ENCODE results near the gene ANKS6. TPM values are rescaled to one million over a fixed set of nuclear protein-coding genes. Genes with fewer than 3 reads are reported as not detected.

ANKS6 gene
- total RNA-seq, 1 experiment from 2014 or later, result 18.0 TPM

DNA sequence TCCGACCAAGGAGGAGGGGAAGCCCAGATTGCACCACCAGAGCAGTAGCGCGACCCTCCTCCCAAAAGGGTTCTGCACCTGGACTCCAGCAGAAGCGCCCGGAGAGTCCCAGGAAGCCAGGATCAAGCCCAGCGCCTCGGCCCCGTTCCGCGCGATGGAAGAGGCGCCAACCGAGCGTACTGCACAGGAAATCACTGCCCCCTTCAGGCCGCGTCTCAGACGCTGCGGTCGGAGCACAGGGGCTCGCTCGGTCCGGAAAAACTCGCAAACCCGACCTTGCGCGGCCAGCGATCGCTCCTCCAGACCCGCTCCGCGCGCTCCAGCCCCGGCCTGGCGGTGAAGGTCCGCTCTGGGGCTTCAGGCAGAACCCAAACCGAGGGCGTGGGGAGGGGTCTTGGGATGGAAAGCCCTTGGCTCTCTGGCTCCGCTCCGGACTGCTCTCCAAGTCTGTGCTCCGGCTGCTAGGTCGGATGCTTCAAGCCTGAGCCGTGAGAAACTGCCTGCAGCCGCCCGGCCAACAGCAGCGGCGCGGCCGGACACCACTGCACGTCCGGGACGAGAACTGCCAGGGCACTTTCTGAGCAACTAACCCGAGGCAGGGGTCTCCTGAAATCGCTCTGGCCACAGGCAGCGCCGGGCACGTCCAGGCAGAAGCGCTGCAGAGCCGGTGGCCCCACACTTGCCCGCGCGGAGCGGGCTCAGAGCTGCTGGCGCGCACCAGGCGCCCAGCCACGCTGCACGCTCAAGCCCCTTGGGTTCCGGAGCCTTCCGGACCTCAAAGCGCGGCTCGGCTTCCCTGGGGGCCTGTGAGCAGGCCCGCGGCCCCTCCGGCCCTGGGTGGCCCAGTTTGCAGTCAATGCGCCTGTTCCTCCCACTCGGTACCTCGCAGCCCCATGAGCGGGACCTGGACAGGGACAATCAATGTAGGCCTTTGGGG lies 88.9 kb downstream of the ANKS6 start:
- no peak overlapping the region for H3K4me2 ChIP-seq (ENCODE audit: low read depth, low read length, poor library complexity, severe bottlenecking)
- H2AFZ ChIP-seq (ENCODE audit: low read length), result no peak overlapping the region
- no peaks in the 10 kb centered on the region for H3K9me3 ChIP-seq (ENCODE audit: low read length)
- H3K9ac ChIP-seq (ENCODE audit: low read length), result no peak overlapping the region
- H3K27ac ChIP-seq (ENCODE audit: low read length), result no peak overlapping the region
- H3K27me3 ChIP-seq (ENCODE audit: low read length), result no peaks in the 10 kb centered on the region
- no peaks in the 10 kb centered on the region for H3K9me2 ChIP-seq (replicated peaks; ENCODE audit: insufficient read depth, low read length)
- H3K36me3 ChIP-seq (ENCODE audit: insufficient read depth, low read length), result no peaks in the 10 kb centered on the region
- no peaks in the 10 kb centered on the region for H3K79me2 ChIP-seq (ENCODE audit: low read length)
- H4K20me1 ChIP-seq (ENCODE audit: insufficient read depth, low read depth, low read length), result no peaks in the 10 kb centered on the region
- DNase-seq, result no peak
- H3K4me1 ChIP-seq (ENCODE audit: low read length), result no peaks in the 10 kb centered on the region
- H3K4me3 ChIP-seq (ENCODE audit: low read length), result no peak overlapping the region

- Histone ChIP-seq H3K27ac (ENCODE audit: low read length) (no peak overlapping the region), H3K4me1 (ENCODE audit: low read length) (no peaks in the 10 kb centered on the region), H3K9me3 (ENCODE audit: low read length) (no peaks in the 10 kb centered on the region), H3K9ac (ENCODE audit: low read length) (no peak overlapping the region), H3K4me2 (ENCODE audit: low read depth, low read length, poor library complexity, severe bottlenecking) (no peak overlapping the region), H3K4me3 (ENCODE audit: low read length) (no peak overlapping the region), H4K20me1 (ENCODE audit: insufficient read depth, low read depth, low read length) (no peaks in the 10 kb centered on the region), H2AFZ (ENCODE audit: low read length) (no peak overlapping the region), H3K9me2 (replicated peaks; ENCODE audit: insufficient read depth, low read length) (no peaks in the 10 kb centered on the region), H3K79me2 (ENCODE audit: low read length) (no peaks in the 10 kb centered on the region), H3K27me3 (ENCODE audit: low read length) (no peaks in the 10 kb centered on the region), H3K36me3 (ENCODE audit: insufficient read depth, low read length) (no peaks in the 10 kb centered on the region)
- no peak for DNase-seq
Observed at GRCh38 chr9:98706651-98707165, 89.6 kb downstream of the ANKS6 start.

GRCh38 chr9:98702835-98703380 lies 93.4 kb downstream of the ANKS6 start:
- H3K9me2 ChIP-seq (replicated peaks; ENCODE audit: insufficient read depth, low read length), result no peaks in the 10 kb centered on the region
- H3K9me3 ChIP-seq (ENCODE audit: low read length), result no peaks in the 10 kb centered on the region
- no peak overlapping the region for H3K4me2 ChIP-seq (ENCODE audit: low read depth, low read length, poor library complexity, severe bottlenecking)
- H4K20me1 ChIP-seq (ENCODE audit: insufficient read depth, low read depth, low read length), result no peaks in the 10 kb centered on the region
- no peak overlapping the region for H3K4me3 ChIP-seq (ENCODE audit: low read length)
- H3K36me3 ChIP-seq (ENCODE audit: insufficient read depth, low read length), result no peaks in the 10 kb centered on the region
- H3K27ac ChIP-seq (ENCODE audit: low read length), result no peak overlapping the region
- H2AFZ ChIP-seq (ENCODE audit: low read length), result no peak overlapping the region
- H3K79me2 ChIP-seq (ENCODE audit: low read length), result no peaks in the 10 kb centered on the region
- no peak overlapping the region for H3K9ac ChIP-seq (ENCODE audit: low read length)
- no peak for DNase-seq
- H3K4me1 ChIP-seq (ENCODE audit: low read length), result no peaks in the 10 kb centered on the region
- H3K27me3 ChIP-seq (ENCODE audit: low read length), result no peaks in the 10 kb centered on the region

- no peaks in the 10 kb centered on the region for H3K79me2 ChIP-seq (ENCODE audit: low read length)
- H3K9me2 ChIP-seq (replicated peaks; ENCODE audit: insufficient read depth, low read length), result no peaks in the 10 kb centered on the region
- no peaks in the 10 kb centered on the region for H4K20me1 ChIP-seq (ENCODE audit: insufficient read depth, low read depth, low read length)
- no peaks in the 10 kb centered on the region for H3K4me1 ChIP-seq (ENCODE audit: low read length)
- H3K4me3 ChIP-seq (ENCODE audit: low read length), result no peak overlapping the region
- H3K27ac ChIP-seq (ENCODE audit: low read length), result no peak overlapping the region
- DNase-seq, result no peak
- H3K9me3 ChIP-seq (ENCODE audit: low read length), result no peaks in the 10 kb centered on the region
- no peaks in the 10 kb centered on the region for H3K27me3 ChIP-seq (ENCODE audit: low read length)
- H3K4me2 ChIP-seq (ENCODE audit: low read depth, low read length, poor library complexity, severe bottlenecking), result no peak overlapping the region
- no peaks in the 10 kb centered on the region for H3K36me3 ChIP-seq (ENCODE audit: insufficient read depth, low read length)
- no peak overlapping the region for H3K9ac ChIP-seq (ENCODE audit: low read length)
- no peak overlapping the region for H2AFZ ChIP-seq (ENCODE audit: low read length)
Observed at GRCh38 chr9:98702340-98702739, 94.0 kb downstream of the ANKS6 start.

DNA sequence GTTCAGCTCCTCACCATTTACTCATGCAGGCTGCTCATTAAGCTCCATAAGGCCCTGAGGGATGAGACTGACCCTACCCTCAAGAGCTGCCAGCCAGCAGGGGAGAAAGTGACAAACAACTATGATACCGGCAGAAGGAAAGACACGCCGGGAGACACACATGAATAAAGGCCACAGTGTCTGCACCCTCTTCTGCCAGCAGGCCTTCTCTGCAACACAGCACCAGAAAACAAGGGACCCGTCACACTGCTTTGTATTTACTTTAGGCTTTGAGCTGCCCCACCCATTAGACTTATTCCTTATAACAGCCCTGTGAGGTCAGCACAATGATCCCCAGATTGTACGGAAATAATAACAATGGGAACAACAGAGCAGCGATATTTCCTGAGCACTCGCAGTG lies 94.8 kb downstream of the ANKS6 start:
- Histone ChIP-seq H3K4me3 (ENCODE audit: low read length) (no peak overlapping the region), H2AFZ (ENCODE audit: low read length) (no peak overlapping the region), H4K20me1 (ENCODE audit: insufficient read depth, low read depth, low read length) (no peaks in the 10 kb centered on the region), H3K27me3 (ENCODE audit: low read length) (no peaks in the 10 kb centered on the region), H3K9me2 (replicated peaks; ENCODE audit: insufficient read depth, low read length) (no peaks in the 10 kb centered on the region), H3K4me2 (ENCODE audit: low read depth, low read length, poor library complexity, severe bottlenecking) (no peak overlapping the region), H3K36me3 (ENCODE audit: insufficient read depth, low read length) (no peaks in the 10 kb centered on the region), H3K27ac (ENCODE audit: low read length) (no peak overlapping the region), H3K9me3 (ENCODE audit: low read length) (no peaks in the 10 kb centered on the region), H3K9ac (ENCODE audit: low read length) (no peak overlapping the region), H3K79me2 (ENCODE audit: low read length) (no peaks in the 10 kb centered on the region), H3K4me1 (ENCODE audit: low read length) (no peaks in the 10 kb centered on the region)
- DNase-seq, result no peak

GRCh38 chr9:98700801-98701200 lies 95.6 kb downstream of the ANKS6 start:
- Histone ChIP-seq H3K4me2 (ENCODE audit: low read depth, low read length, poor library complexity, severe bottlenecking) (no peak overlapping the region), H3K4me3 (ENCODE audit: low read length) (no peak overlapping the region), H3K9me3 (ENCODE audit: low read length) (no peaks in the 10 kb centered on the region), H3K27ac (ENCODE audit: low read length) (no peak overlapping the region), H2AFZ (ENCODE audit: low read length) (no peak overlapping the region), H3K36me3 (ENCODE audit: insufficient read depth, low read length) (no peaks in the 10 kb centered on the region), H3K9me2 (replicated peaks; ENCODE audit: insufficient read depth, low read length) (no peaks in the 10 kb centered on the region), H3K79me2 (ENCODE audit: low read length) (no peaks in the 10 kb centered on the region), H3K9ac (ENCODE audit: low read length) (no peak overlapping the region), H3K27me3 (ENCODE audit: low read length) (no peaks in the 10 kb centered on the region), H4K20me1 (ENCODE audit: insufficient read depth, low read depth, low read length) (no peaks in the 10 kb centered on the region), H3K4me1 (ENCODE audit: low read length) (no peaks in the 10 kb centered on the region)
- no peak for DNase-seq

GRCh38 chr9:98698856-98699255 lies 97.5 kb downstream of the ANKS6 start:
- Histone ChIP-seq H3K36me3 (ENCODE audit: insufficient read depth, low read length) (no peaks in the 10 kb centered on the region), H3K4me1 (ENCODE audit: low read length) (0 out of 2 replicates have a peak, but pooled peaks cover 3% of the 10 kb centered on the region), H3K4me2 (ENCODE audit: low read depth, low read length, poor library complexity, severe bottlenecking) (no peak overlapping the region), H3K27ac (ENCODE audit: low read length) (no peak overlapping the region), H3K4me3 (ENCODE audit: low read length) (no peak overlapping the region), H4K20me1 (ENCODE audit: insufficient read depth, low read depth, low read length) (no peaks in the 10 kb centered on the region), H3K9me3 (ENCODE audit: low read length) (no peaks in the 10 kb centered on the region), H3K27me3 (ENCODE audit: low read length) (no peaks in the 10 kb centered on the region), H3K9me2 (replicated peaks; ENCODE audit: insufficient read depth, low read length) (no peaks in the 10 kb centered on the region), H3K9ac (ENCODE audit: low read length) (no peak overlapping the region), H2AFZ (ENCODE audit: low read length) (no peak overlapping the region), H3K79me2 (ENCODE audit: low read length) (no peaks in the 10 kb centered on the region)
- no peak for DNase-seq

- Histone ChIP-seq H3K27ac (ENCODE audit: low read length) (no peak overlapping the region), H2AFZ (ENCODE audit: low read length) (no peak overlapping the region), H3K4me1 (ENCODE audit: low read length) (0 out of 2 replicates have a peak, but pooled peaks cover 3% of the 10 kb centered on the region), H3K27me3 (ENCODE audit: low read length) (no peaks in the 10 kb centered on the region), H4K20me1 (ENCODE audit: insufficient read depth, low read depth, low read length) (no peaks in the 10 kb centered on the region), H3K36me3 (ENCODE audit: insufficient read depth, low read length) (no peaks in the 10 kb centered on the region), H3K9ac (ENCODE audit: low read length) (no peak overlapping the region), H3K4me2 (ENCODE audit: low read depth, low read length, poor library complexity, severe bottlenecking) (no peak overlapping the region), H3K79me2 (ENCODE audit: low read length) (no peaks in the 10 kb centered on the region), H3K4me3 (ENCODE audit: low read length) (no peak overlapping the region), H3K9me3 (ENCODE audit: low read length) (no peaks in the 10 kb centered on the region), H3K9me2 (replicated peaks; ENCODE audit: insufficient read depth, low read length) (no peaks in the 10 kb centered on the region)
- no peak for DNase-seq
Observed at GRCh38 chr9:98694943-98695342, 101.4 kb downstream of the ANKS6 start.
